ENCODE measurements around the gene TAF1A.

The TAF1A gene

DNA sequence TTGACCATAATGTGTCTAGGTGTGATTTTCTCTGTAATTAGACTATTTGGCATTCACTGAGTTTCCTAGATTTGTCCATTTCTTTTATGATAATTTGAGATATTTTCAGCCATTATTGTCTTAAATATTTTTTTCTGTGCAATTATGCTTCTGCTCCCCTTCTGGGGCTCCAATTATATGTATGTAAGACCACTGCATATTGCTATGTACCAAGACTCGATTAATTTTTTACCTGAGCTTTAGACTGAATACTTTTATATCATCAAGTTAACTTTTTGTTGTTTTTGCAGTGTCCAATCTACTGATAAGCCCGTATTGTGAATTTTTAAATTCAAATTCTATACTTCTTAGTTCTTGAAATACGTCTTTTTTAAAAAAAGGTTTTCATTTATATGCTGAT, 5.1 kb upstream of the TAF1A start:
- DNase-seq = no peak

DNA sequence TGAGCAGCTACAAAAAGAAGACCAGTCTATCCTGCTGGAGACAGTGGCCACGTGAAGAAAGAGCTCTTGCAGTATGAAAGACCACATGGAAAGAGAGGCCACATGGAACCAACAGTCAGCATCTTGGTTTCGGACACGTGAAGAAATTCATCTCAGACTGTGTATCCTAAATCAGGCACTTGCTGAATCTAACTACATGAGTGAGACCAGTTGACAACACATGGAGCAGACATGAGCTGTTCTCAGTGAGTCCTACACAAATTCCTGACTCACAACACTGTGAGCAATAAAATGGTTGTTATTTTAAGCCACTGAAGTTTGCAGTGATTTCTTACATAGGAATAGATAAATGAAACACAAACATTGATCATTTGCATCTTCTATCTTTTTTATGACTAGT, 2.4 kb upstream of the TAF1A start:
- DNase-seq = no peak

DNA sequence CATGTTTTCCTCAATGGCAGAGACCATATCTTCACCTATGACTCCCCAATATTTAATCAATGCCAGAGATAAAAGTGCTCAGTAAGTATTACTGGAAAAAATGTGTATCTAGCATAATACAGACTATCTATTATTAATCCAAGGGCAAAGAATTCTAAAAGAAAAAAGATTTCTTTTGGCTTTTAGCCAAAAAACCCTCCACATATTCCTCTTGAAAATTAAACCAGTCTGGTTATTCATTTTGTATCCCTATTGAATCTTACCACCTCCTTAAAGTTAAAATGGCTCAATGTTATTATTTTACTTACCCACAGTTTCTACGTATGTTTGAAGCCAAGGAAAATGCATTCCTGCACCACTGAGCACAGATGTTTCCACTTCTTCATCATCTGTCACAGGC, 1.6 kb downstream of the TAF1A start:
- DNase-seq = no peak

GRCh38 chr1:222586842-222587241, 2.9 kb downstream of the TAF1A start:
- no peak for DNase-seq

DNA sequence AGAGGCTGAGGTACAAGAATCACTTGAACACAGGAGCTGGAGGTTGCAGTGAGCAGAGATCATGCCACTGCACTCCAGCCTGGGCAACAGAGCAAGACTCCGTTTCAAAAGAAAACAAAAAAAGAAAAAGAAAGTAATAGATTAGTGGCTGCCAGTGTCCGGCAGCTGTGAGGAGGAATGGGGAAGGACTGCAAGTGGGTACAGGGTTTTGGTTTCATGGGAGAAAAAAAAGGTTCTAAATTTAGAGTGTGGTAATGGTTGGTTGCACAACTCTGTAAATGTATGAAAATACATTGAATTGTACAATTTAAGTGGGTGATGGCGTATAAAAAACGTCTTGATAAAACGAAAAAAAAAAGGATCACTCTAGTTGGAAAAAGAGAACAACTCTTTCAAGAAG, 6.7 kb downstream of the TAF1A start:
- DNase-seq = no peak

DNA sequence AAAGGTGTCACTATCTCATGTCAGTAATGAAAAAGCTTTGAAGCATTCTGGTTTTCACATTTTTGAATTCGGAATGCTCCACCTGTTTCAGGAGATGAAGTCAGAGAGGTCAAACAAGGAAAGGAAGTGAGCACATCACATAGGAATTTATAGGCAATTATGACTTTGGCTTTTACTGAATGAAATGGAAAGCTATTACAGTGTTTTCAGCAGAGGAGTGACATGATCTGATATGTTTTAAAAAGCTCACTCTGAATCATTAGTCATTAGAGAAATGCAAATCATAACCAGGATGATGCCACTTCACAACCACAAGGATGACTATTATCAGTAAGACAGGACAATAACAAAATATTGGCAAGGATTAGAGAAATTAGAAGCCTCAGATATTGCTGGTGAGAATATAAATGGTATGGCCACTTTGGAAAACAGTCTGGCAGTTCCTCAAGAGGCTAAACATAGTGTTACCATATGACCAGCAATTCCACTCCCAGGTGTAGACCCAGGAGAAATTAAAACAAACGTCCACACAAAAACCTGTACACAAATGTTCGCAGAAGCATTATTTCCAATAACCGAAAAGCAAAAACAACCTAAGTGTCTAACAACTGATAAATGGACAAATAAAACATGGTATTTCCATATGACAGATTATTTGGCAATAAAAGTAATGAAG, 7.5 kb downstream of the TAF1A start:
- no peak for DNase-seq

DNA sequence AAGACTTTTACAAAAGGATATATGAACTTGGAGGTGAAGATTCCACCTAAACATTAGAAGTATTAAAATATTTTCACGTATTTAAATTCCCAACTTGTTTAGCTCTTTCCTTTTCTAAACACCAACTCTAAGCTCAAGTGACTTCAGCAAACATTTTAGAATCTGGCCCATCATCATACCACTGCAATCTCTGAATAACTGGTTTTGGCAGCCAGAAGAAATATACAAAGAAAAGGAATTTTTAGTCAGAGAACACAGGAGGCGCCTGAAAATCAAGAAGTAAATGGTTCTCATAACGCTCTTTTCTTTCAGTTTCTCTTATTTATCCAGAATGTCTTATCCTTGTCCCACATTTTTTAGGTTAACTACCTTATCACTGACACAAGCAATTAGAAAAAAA, 10.4 kb downstream of the TAF1A start:
- DNase-seq = no peak

DNA sequence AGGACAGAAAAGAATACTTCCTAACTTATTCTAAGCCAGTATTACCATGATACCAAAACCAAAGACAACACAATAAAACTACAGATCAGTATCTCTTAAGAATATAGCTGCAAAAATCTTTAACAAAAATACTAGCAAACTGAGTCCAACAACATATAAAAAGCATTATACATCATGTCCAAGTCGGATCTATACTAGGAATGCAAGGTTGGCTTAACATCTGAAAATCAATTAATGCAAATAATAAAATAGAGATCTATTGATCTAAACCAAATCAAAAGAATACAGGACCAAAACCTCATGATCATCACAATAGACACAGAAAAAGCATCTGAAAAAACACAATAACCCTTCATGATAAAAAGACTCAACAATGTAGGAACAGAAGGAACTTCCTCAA, 18.9 kb downstream of the TAF1A start:
- DNase-seq = no peak

DNA sequence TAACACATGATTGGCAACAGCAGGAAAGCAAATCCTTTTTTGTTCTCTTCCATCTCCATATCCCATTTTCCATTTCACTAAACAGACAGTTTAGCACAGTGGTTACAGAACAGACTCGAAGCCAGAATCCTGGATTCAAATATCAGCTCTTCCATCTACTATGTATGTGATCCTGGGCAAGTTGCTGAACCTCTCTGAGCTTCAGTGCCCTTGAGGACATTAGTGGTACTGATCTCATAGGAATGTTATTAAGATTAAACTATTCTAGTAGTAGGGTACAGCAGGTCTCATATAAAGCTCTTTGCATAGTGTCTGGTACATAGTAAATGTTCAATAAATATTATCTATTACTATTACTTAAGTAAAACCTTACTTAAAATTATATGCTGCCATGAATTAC, 28.1 kb downstream of the TAF1A start:
- no peak for DNase-seq

DNA sequence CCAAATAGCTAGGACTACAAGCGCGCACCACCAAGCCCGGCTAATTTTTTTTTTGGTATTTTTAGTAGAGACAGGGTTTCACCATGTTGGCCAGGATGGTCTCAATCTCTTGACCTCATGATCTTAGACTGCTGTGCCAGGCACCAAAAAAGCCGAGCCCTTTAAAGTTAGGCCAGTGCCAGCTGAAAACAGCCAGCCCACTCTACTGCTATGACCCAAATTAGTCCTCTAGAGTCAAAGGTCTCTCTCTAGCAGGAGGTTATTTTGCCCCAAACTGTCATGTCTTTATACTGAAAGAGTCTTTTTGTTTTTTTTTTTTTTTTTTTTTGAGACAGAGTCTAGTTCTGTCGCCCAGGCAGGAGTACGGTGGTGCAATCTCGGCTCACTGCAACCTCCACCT, 32.2 kb downstream of the TAF1A start:
- no peak for DNase-seq

GRCh38 chr1:222557148-222557547, 32.6 kb downstream of the TAF1A start:
- no peak for DNase-seq

GRCh38 chr1:222555992-222556615, 33.6 kb downstream of the TAF1A start:
- DNase-seq = no peak

GRCh38 chr1:222554177-222554576, 35.6 kb downstream of the TAF1A start:
- no peak for DNase-seq

DNA sequence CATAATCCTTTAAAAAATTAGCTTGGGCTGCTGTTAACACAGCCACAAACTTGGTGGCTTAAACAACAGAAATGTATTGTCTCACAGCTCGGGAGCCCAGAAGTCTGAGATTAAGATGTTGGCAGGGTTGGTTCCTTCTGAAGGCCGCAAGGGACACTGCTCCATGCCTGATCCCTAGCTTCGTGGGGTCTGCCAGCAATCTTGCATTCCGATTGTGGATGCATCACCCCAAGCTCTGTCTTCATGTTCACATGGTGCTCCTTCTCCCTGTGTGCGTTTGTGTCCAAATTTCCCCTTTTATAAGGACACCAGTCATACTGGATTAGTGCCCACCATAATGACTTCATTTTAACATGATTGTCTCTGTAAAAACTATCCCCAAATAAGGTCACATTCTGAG, 36.9 kb downstream of the TAF1A start:
- DNase-seq = no peak

DNA sequence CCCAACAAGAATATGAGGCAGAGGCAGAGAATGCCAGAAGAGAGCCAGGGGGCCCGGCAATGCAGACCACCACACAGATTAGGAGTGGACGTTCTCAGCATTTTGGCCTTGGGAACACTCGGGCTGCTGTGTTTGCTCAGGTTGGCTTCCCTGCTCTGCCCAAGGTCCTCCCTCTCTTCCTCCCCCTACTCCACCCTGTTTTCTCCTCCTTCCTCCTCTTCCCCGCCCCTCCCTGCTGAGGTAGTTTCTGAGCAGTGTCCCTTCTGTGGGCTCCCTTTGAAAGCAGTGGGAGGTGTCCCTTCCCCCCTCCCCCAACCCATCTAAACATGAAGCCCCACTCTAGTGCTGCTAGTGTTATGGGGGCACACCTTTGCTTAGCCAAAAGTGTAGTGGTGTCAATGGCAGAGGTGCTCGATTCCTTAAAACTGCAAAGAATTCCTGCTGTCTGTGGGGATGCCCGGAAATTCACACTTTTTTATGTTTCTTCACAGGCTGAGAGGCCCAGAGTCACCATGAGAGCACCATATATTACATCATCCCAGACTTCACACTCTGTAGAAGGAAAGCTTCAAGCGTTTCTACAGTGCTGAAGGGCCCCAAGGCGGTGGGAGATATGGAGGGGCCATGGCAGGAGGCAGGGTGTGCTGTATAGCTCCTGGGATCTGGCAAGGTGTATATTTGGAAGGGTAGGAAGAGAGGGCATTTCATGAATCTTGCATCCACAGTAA, 41.6 kb downstream of the TAF1A start, which contains the start of gene HHIPL2:
HHIPL2 (minus strand) TSS at position 161 of the 728 bp plus-strand sequence; CDS start at position 101, 60 bp downstream.
- DNase-seq = no peak

DNA sequence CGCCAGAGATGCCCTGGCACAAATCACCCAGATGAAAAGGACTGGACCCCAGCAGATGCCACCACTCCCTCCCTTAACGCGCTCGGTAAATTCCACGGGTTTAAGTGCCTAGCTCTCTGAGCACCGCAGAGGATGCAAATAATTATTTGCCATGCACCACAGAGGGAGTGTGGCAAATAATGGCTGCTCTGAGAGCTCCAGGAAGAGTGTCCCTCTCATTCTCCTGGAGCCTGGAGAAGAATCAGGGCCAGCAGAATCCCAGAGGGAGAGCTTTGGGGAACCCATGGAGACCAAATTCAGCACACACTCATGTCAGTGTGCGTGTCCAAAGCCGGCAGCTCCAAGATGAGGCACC, 42.5 kb downstream of the TAF1A start:
- peak; percentile 10 for DNase-seq

- no peak for DNase-seq
Measured at GRCh38 chr1:222546548-222547259, 43.0 kb downstream of the TAF1A start.

DNA sequence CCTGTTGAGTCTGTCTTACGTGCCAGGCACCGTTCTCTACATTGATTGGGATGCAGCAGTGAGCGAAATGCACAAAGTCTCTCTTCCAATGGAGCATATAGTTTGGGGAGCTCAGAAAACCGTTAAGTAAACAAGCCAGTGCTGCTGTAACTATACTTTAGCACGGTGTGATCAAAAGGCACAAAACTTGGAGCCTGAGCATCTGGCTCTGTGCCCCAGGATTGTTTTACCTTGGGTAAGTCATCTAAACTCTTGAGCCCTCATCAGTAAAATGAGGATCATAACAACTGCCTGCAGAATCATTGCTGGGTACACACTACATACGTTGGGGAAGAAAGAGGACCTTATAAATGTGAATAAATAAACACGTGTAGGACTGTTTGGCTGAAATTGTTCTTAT, 43.6 kb downstream of the TAF1A start:
- DNase-seq = no peak

GRCh38 chr1:222543817-222544216, 45.9 kb downstream of the TAF1A start:
- DNase-seq = no peak

DNA sequence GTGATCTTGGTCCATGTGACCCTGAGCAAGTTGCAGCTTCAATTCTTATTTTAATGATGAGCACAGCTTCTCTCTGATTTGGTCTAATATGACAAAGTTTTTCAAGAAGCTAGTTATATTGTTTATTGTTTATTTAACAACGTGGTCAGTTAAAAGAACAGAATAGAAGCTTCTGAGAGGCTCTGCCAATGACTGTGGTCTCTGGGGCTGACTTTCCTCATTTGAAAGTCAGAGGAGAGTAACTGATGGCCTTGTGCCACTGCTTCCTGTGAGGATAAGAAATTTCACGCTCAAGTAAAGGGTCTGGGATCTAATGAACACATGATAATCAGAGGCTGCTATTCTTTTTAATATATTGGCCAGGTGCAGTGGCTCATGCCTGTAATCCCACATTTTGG, 49.1 kb downstream of the TAF1A start:
- no peak for DNase-seq

DNA sequence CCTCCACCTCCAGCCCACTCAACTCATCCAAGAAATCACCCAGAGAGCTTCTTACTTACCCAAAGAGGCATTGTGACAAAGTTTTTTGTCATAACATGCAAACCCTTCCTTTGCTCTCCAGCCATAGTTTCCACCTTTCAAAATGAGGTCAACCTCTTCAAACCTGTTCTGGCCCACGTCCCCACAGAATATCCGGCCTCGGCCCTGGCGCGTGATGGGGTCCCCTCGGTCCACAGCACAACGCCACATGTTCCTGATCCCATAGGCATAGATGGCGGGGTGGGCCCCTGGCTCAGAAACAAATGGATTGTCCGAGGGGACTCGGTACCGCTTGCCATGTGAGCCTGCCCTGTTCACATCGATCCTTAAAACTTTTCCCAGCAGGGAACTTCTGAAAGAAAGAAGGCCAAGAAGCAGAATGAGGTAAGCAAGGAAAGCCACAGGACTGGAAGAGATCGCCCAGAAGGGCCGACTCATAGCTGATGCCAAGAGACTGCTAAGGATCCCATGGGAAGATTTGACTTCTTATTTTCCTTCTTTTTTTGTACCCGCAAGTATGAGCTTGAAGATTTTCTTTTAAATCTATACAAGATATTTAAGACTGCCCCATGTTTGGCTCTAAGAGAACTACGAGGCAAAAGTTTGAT, 49.7 kb downstream of the TAF1A start:
- no peak for DNase-seq

- DNase-seq = no peak
Measured at GRCh38 chr1:222535455-222535854, 54.3 kb downstream of the TAF1A start.

- DNase-seq = no peak
Measured at GRCh38 chr1:222530852-222531251, 58.9 kb downstream of the TAF1A start.
